HepG2 (cell line): ENCODE measurements around the gene RPS10. TPM values are rescaled to one million over a fixed set of nuclear protein-coding genes. Genes with fewer than 3 reads are reported as not detected.
A peak's percentile ranks its signal among the peaks of the same experiment; 100 is the strongest.

ENCODE experiments used
- ATAC-seq: fragments of 200-7000 bp; cut with Tn5 transposase; 3 replicates; pipeline ENCODE4 v1.9.1; 2020; ENCODE audit warnings: mild to moderate bottlenecking, moderate library complexity
- BruUV-seq: library from RNA; stranded (reverse); fragments of 400-500 nt; replicated peaks from 2 replicates; lab custom pipeline; 2021; lab: Mats Ljungman, UMichigan
- CTCF ChIA-PET: fragments of 300-600 bp; formaldehyde crosslinking; extraction: SDS; loops from one replicate; lab custom pipeline; 2021; ENCODE audit warnings: low total read pairs, inconsistent platforms, low intra/inter-chr PET ratio; lab: Yijun Ruan, JAX
- POLR2A ChIA-PET: fragments of 350-600 bp; sonication (Branson Sonifier 250); formaldehyde crosslinking; loops from one replicate; lab custom pipeline; 2020; ENCODE audit warnings: antibody characterized with exemption, inconsistent platforms; lab: Yijun Ruan, JAX
- DNase-seq: peaks from one replicate; pipeline ENCODE4 v3.0.0-alpha.2; 2015; ENCODE audit warnings: low spot score
- FAIRE-seq: peaks from 3 replicates; lab custom pipeline; 2011; peaks lifted over from hg19 to GRCh38; lab: Jason Lieb, UNC
- H2AFZ ChIP-seq: one replicate; pipeline ENCODE4 v1.6.1; 2011; ENCODE audit warnings: low read length, inconsistent platforms
- H3K27ac ChIP-seq: fragments of 300-600 bp; 3 replicates; pipeline ENCODE4 v1.8.0; 2011; ENCODE audit warnings: mixed run types, mild to moderate bottlenecking, mixed read lengths, low read length, inconsistent platforms; ENCODE audit not compliant: insufficient read depth; ENCODE audit errors: extremely low read length
- H3K27me3 ChIP-seq, 2 experiments: fragments of 200-600 bp in 1 of 2; 2 replicates in 1 of 2; 3 replicates in 1 of 2; pipeline versions ENCODE4 v1.6.0 to v1.8.0; 2011; ENCODE audit warnings: low read length in 2 of 2, mild to moderate bottlenecking in 2 of 2, moderate library complexity in 2 of 2, inconsistent platforms in 1 of 2; ENCODE audit not compliant: insufficient read depth in 2 of 2, control insufficient read depth in 1 of 2
- H3K36me3 ChIP-seq, 2 experiments: fragments of 200-600 bp in 1 of 2; replicated peaks in 1 of 2; 2 replicates in 1 of 2; 3 replicates in 1 of 2; pipeline versions ENCODE4 v1.5.1 to v1.8.0; 2011; ENCODE audit warnings: low read length in 2 of 2, inconsistent platforms in 1 of 2; ENCODE audit not compliant: insufficient read depth in 2 of 2, control insufficient read depth in 1 of 2
- H3K4me1 ChIP-seq: 2 replicates; pipeline ENCODE4 v1.5.1; 2012; ENCODE audit warnings: low read length, inconsistent platforms; ENCODE audit not compliant: insufficient read depth
- H3K4me2 ChIP-seq: 2 replicates; pipeline ENCODE4 v1.6.0; 2011; ENCODE audit warnings: low read depth, low read length, inconsistent platforms
- H3K4me3 ChIP-seq, 3 experiments: fragments of 200-600 bp in 1 of 3; sonication (generic), shearing (Covaris generic) in 1 of 3; replicated peaks in 1 of 3; 2 replicates each; pipeline ENCODE4 v1.5.1; 2011 to 2016; ENCODE audit warnings: low read length in 3 of 3, inconsistent platforms in 2 of 3, low read depth in 2 of 3, mild to moderate bottlenecking in 2 of 3, control low read depth in 1 of 3, mixed read lengths in 1 of 3; ENCODE audit not compliant: insufficient read depth in 1 of 3
- H3K79me2 ChIP-seq: one replicate; pipeline ENCODE4 v1.6.1; 2011; ENCODE audit warnings: low read length, inconsistent platforms; ENCODE audit not compliant: insufficient read depth
- H3K9ac ChIP-seq: 2 replicates; pipeline ENCODE4 v1.6.0; 2011; ENCODE audit warnings: mild to moderate bottlenecking, low read depth, low read length, inconsistent platforms; ENCODE audit not compliant: insufficient read depth
- H3K9me3 ChIP-seq: 2 replicates; pipeline ENCODE4 v1.5.1; 2012; ENCODE audit warnings: mild to moderate bottlenecking, low read length
- H4K20me1 ChIP-seq: 2 replicates; pipeline ENCODE4 v1.6.0; 2011; ENCODE audit warnings: inconsistent platforms, mild to moderate bottlenecking, low read length, moderate library complexity; ENCODE audit not compliant: insufficient read depth
- ADNP ChIP-seq: sonication (generic); formaldehyde crosslinking; IDR thresholded peaks from 2 replicates; pipeline ENCODE4 v1.4.0; 2020; ENCODE audit warnings: missing genetic modification reagents
- SMARCC2 ChIP-seq: fragments of 450-650 bp; IDR thresholded peaks from 2 replicates; pipeline ENCODE4 v1.6.1; 2017; ENCODE audit warnings: antibody characterized with exemption, mild to moderate bottlenecking
- WGBS: methylation state at CpG from one replicate; pipeline ENCODE4 v1.1.6; 2017; ENCODE audit warnings: low lambda C conversion rate; 5-methylcytosine and 5-hydroxymethylcytosine counted together
- in situ Hi-C: cut with HindIII; loops from 2 replicates; pipeline ENCODE4 v1.10.0; 2017; ENCODE audit warnings: low pct_unique_long_range_greater_than_20kb; ENCODE audit not compliant: extremely low pct_ligation_motif_present
- intact Hi-C: fragments of 100-400 bp; cut with micrococcal nuclease; formaldehyde crosslinking; loops from one replicate; pipeline ENCODE4 v1.10.0; 2022; ENCODE audit not compliant: unreplicated experiment
- polyA plus RNA-seq, 8 experiments: library from polyadenylated mRNA; depleted of rRNA in 3 of 8; stranded (reverse) in 7 of 8; unstranded in 1 of 8; fragments of >200 nt; fragmentation: Illumina TruSeq in 4 of 8; extraction: Trizol in 4 of 8; gene quantifications; 2 replicates each; pipeline versions ENCODE4 v1.2.1 to v1.2.3, GENCODE V29; 2011 to 2016; ENCODE audit warnings: low read depth in 4 of 8, missing spikeins in 1 of 8, mixed read lengths in 1 of 8; ENCODE audit not compliant: insufficient read depth in 1 of 8
- total RNA-seq, 5 experiments: library from RNA; depleted of rRNA; stranded (reverse); fragments of >200 nt; fragmentation: Illumina TruSeq; extraction: Trizol; gene quantifications; 2 replicates each; pipeline ENCODE4 v1.2.3, GENCODE V29; 2016; ENCODE audit warnings: low read depth in 1 of 5
- TF ChIP-seq, protein P1 (sequence below): sonication (generic); formaldehyde crosslinking; IDR thresholded peaks from 2 replicates; pipeline ENCODE4 v1.5.0; 2020; ENCODE audit warnings: missing genetic modification reagents
- TF ChIP-seq, protein P2 (sequence below): IDR thresholded peaks from 2 replicates; pipeline ENCODE4 v1.6.1; 2012; ENCODE audit warnings: low read depth, low read length, improper control_type of control experiment

Gene RPS10
- total and polyA plus RNA-seq, 2 of the 13 experiments (the other 11 are each of a cell fraction or from before 2014, with no cell fraction given), result 2,909 to 4,648 TPM

DNA sequence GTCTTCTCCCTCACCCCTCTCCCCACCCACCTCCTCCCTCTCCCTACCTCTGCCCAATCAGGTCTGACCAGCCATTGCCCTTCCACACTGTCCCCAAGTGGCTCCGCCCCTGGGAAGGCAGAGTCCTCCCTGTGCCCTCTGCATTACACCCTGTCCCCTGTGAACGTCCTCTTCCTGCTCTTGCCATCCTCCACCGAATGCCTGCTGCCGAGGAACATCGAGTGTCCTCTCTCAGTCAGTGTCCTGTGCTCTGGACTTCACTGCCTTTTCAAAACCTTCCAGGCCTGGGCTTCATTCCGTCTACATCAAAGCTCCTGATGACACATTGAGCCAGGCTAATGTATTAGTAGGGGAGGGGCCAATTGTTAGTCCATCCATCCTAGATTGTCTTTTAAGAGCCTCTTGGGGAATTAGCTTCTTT is 36.7 kb upstream of the RPS10 start (continued):
- TF ChIP-seq, protein P1, sequence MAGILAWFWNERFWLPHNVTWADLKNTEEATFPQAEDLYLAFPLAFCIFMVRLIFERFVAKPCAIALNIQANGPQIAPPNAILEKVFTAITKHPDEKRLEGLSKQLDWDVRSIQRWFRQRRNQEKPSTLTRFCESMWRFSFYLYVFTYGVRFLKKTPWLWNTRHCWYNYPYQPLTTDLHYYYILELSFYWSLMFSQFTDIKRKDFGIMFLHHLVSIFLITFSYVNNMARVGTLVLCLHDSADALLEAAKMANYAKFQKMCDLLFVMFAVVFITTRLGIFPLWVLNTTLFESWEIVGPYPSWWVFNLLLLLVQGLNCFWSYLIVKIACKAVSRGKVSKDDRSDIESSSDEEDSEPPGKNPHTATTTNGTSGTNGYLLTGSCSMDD, result no peak
- TF ChIP-seq SMARCC2, result no peak

DNA sequence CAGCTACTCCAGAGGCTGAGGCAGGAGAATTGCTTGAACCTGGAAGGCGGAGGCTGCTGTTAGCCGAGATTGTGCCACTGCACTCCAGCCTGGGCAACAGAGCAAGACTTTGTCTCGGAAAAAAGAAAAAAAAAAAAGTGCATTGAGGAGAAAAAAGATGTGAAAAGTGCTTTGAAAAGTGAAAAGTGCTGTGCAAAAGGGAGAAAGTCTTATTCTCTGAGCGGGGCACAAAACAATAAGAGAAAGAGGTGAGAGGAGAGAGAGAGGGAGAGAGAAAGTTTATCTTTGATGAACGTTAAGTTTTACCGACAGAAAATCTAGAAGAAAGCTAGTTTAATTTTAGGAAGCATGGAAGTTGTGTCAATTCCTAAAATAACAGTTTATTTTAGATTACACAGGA is 36.1 kb upstream of the RPS10 start:
- Histone ChIP-seq H4K20me1 (peaks cover 2% of the 10 kb centered on the region; the same call in 1 of the 2 replicates), H2AFZ (no peak overlapping the region), H3K4me2 (peak overlapping the region; percentile 67), H3K4me3 (no peak overlapping the region), H3K36me3 (no peaks in the 10 kb centered on the region), H3K27ac (no peak overlapping the region), H3K79me2 (no peaks in the 10 kb centered on the region), H3K27me3 (peaks cover 8 to 28% of the 10 kb centered on the region in 2 experiments; a peak in 4 of 5 replicates), H3K9ac (no peak overlapping the region), H3K9me3 (no peaks in the 10 kb centered on the region), H3K4me1 (peaks cover 53% of the 10 kb centered on the region)
- TF ChIP-seq, protein P2, sequence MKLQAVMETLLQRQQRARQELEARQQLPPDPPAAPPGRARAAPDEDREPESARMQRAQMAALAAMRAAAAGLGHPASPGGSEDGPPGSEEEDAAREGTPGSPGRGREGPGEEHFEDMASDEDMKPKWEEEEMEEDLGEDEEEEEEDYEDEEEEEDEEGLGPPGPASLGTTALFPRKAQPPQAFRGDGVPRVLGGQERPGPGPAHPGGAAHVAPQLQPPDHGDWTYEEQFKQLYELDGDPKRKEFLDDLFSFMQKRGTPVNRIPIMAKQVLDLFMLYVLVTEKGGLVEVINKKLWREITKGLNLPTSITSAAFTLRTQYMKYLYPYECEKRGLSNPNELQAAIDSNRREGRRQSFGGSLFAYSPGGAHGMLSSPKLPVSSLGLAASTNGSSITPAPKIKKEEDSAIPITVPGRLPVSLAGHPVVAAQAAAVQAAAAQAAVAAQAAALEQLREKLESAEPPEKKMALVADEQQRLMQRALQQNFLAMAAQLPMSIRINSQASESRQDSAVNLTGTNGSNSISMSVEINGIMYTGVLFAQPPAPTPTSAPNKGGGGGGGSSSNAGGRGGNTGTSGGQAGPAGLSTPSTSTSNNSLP, result no peak
- no peak for TF ChIP-seq ADNP (CRISPR knock-in tag)
- BruUV-seq, result no TSS peak
- ChIA-PET POLR2A (interaction anchor here (1.0 to 1.3 kb wide), 3 partner anchors 14 to 147 kb away, joined by 3 read pairs; partner anchors contain the start of gene RPS10), CTCF (interaction anchor here (1.4 kb wide), 1 partner anchor 148 kb away, joined by 3 read pairs; no protein-coding TSS in a partner anchor)
- intact Hi-C loops (loop anchor here (2.0 kb wide), 1 partner anchor 63 kb away; no protein-coding TSS in a partner anchor), in situ Hi-C loops (loop anchor here (10.0 kb wide), 1 partner anchor 143 kb away; no protein-coding TSS in a partner anchor)
- ATAC-seq (no peak), FAIRE-seq (no peak), DNase-seq (no peak)
- WGBS, result 34% methylated on average over 6 of the region's 6 CpGs
